Measurements from ENCODE around the gene FAN1. TPM values are rescaled to one million over a fixed set of nuclear protein-coding genes. Genes with fewer than 3 reads are reported as not detected.

Gene FAN1
- polyA plus RNA-seq, 1 of the 3 experiments (the other 2 are of a cell fraction): 5.7 TPM

DNA sequence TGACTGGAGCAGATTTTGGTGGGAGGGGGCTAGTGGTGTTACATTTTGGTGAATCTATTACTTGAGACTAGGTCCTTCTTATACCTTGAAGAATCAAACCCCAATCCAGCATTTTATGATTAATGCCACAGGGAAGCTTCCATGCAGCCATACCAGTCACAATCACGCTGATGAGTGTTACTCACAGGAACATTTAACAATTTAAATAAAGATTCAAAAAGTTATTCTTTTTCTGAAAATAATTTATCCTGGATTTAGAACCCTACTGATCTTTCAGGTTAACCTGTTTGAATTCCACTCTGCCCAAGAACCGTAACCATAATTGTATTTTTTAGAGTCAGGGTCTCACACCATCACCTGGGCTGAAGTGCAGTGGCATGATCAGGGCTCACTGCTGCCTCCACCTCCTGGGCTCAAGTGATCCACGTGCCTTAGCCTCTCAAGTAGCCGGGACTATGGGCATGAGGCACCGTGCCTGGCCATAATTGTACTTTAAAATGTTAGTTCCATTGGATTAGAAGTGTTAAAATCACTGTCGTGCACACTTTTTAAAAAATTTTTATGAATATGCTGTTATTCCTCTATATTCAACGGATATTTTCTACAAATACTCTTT is 88.6 kb downstream of the FAN1 start:
- Histone ChIP-seq H3K27me3 (ENCODE audit: insufficient read depth) (no peaks in the 10 kb centered on the region), H3K36me3 (replicated peaks in 1 of 2; ENCODE audit: control insufficient read depth in 1 of 2, insufficient read depth in 2 of 2, low read length in 1 of 2) (peaks cover 0 to under 1% of the 10 kb centered on the region in 2 experiments), H3K4me1 (ENCODE audit: control insufficient read depth in 1 of 2, insufficient read depth in 2 of 2, low read depth in 1 of 2, low read length in 1 of 2) (peaks cover 0 to 6% of the 10 kb centered on the region in 2 experiments; a peak in 2 of 4 replicates), H3K4me2 (peak overlapping the region; percentile 80), H3K27ac (ENCODE audit: low read depth in 2 of 2, low read length in 1 of 2) (peak overlapping the region; percentile 74 to 86; a peak in 3 of 4 replicates), H4K20me1 (ENCODE audit: insufficient read depth) (no peaks in the 10 kb centered on the region), H2AFZ (ENCODE audit: low read depth) (peak overlapping the region; percentile 90), H3K9me3 (no peaks in the 10 kb centered on the region), H3K9me2 (no peaks in the 10 kb centered on the region), H3K4me3 (ENCODE audit: low read depth in 2 of 2, low read length in 1 of 2) (peak overlapping the region; percentile 87 to 95), H3K79me2 (ENCODE audit: insufficient read depth) (peaks cover 35% of the 10 kb centered on the region), H3K9ac (peak overlapping the region; percentile 83), H3F3A (replicated peaks; ENCODE audit: insufficient read depth) (no peaks in the 10 kb centered on the region)
- CTCF ChIA-PET: interaction anchor here (1.1 to 1.8 kb wide), 2 partner anchors 9 to 137 kb away, joined by 3 to 10 read pairs; no protein-coding TSS in a partner anchor
- POLR2A ChIA-PET: interaction anchor here (1.0 kb wide), 1 partner anchor 22 kb away, joined by 3 read pairs; no protein-coding TSS in a partner anchor
- no peak for DNase-seq
- WGBS (ENCODE audit: low lambda C conversion rate): 83% methylated on average over 7 of the region's 7 CpGs
- TF ChIP-seq RCOR1 (IDR thresholded peaks at IDR 0.05; ENCODE audit: low read length) (no peak), EP300 (IDR thresholded peaks at IDR 0.05; ENCODE audit: borderline replicate concordance in 1 of 2, low read depth in 1 of 2, low read length in 1 of 2) (no peak), TAF1 (IDR thresholded peaks at IDR 0.05; ENCODE audit: borderline replicate concordance, low read depth, low read length) (no peak), RAD21 (IDR thresholded peaks at IDR 0.05; ENCODE audit: low read length) (no peak), RXRA (IDR thresholded peaks at IDR 0.05; ENCODE audit: borderline replicate concordance, low read depth) (no peak)
- TF ChIP-seq, protein P1, sequence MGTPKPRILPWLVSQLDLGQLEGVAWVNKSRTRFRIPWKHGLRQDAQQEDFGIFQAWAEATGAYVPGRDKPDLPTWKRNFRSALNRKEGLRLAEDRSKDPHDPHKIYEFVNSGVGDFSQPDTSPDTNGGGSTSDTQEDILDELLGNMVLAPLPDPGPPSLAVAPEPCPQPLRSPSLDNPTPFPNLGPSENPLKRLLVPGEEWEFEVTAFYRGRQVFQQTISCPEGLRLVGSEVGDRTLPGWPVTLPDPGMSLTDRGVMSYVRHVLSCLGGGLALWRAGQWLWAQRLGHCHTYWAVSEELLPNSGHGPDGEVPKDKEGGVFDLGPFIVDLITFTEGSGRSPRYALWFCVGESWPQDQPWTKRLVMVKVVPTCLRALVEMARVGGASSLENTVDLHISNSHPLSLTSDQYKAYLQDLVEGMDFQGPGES (IDR thresholded peaks at IDR 0.05; ENCODE audit: low read depth, low read length): no peak
- TF ChIP-seq, protein P2, sequence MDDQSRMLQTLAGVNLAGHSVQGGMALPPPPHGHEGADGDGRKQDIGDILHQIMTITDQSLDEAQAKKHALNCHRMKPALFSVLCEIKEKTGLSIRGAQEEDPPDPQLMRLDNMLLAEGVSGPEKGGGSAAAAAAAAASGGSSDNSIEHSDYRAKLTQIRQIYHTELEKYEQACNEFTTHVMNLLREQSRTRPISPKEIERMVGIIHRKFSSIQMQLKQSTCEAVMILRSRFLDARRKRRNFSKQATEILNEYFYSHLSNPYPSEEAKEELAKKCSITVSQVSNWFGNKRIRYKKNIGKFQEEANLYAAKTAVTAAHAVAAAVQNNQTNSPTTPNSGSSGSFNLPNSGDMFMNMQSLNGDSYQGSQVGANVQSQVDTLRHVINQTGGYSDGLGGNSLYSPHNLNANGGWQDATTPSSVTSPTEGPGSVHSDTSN (IDR thresholded peaks at IDR 0.05): no peak
- TF ChIP-seq, protein P3, sequence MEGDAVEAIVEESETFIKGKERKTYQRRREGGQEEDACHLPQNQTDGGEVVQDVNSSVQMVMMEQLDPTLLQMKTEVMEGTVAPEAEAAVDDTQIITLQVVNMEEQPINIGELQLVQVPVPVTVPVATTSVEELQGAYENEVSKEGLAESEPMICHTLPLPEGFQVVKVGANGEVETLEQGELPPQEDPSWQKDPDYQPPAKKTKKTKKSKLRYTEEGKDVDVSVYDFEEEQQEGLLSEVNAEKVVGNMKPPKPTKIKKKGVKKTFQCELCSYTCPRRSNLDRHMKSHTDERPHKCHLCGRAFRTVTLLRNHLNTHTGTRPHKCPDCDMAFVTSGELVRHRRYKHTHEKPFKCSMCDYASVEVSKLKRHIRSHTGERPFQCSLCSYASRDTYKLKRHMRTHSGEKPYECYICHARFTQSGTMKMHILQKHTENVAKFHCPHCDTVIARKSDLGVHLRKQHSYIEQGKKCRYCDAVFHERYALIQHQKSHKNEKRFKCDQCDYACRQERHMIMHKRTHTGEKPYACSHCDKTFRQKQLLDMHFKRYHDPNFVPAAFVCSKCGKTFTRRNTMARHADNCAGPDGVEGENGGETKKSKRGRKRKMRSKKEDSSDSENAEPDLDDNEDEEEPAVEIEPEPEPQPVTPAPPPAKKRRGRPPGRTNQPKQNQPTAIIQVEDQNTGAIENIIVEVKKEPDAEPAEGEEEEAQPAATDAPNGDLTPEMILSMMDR (IDR thresholded peaks at IDR 0.05): no peak

Small RNA genes lying within 50 kb of the gene (small RNA-seq; reads per million reads assigned to genes)
- 0 reads per million in 7 experiments for gene RNU6-466P

Other genes with a start within 250 kb of the FAN1 start
- gene MTMR10, start 87.7 kb downstream of the FAN1 start, polyA plus RNA-seq (2012; rRNA removed): 6.4 and 8.0 TPM in 2 replicates
- gene TRPM1, start 197.8 kb downstream of the FAN1 start, polyA plus RNA-seq (2012; rRNA removed): not detected in 2 replicates